Left renal cortex interstitium (tissue), 4 donors: ENCODE measurements around the gene BCL2L12. TPM values are rescaled to one million over a fixed set of nuclear protein-coding genes. Genes with fewer than 3 reads are reported as not detected.
A peak's percentile ranks its signal among the peaks of the same experiment; 100 is the strongest.
"Not testable (repeated sequence)": the region's sequence is repeated elsewhere in the genome, so short reads cannot be mapped to it uniquely, and the experiment has no call there.

Source experiments
- DNase-seq, 4 donors: peaks; one replicate each; pipeline ENCODE4 v3.0.0-alpha.2; 2013; ENCODE audit warnings: low read depth in 4 of 4, low spot score in 2 of 4, missing footprints in 1 of 4
- polyA plus RNA-seq, 4 donors: library from polyadenylated mRNA; unstranded; fragments of 120-200 nt; gene quantifications; one replicate each; pipeline ENCODE4 v1.2.1, GENCODE V29; 2013; ENCODE audit not compliant: insufficient read length in 4 of 4

BCL2L12 gene
- 10 to 100 TPM; 17.6 to 33.9 (median 31.0) TPM for polyA plus RNA-seq

- DNase-seq: peak; percentile 87 to 97 (median 92)
Observed at GRCh38 chr19:49665351-49666119, at the start of gene BCL2L12, which contains the start of gene IRF3. Gene BCL2L12, plus strand, starts transcription at chr19:49665933. Its CDS starts 760 bp downstream, at chr19:49666693. Gene IRF3, minus strand, starts transcription at chr19:49665857. Its CDS starts 1,019 bp downstream, at chr19:49664838.

- DNase-seq: no peak
Observed at GRCh38 chr19:49616532-49616931, 49.2 kb upstream of the BCL2L12 start.

GRCh38 chr19:49616945-49617344 is 48.8 kb upstream of the BCL2L12 start:
- no peak for DNase-seq

- DNase-seq: not testable (repeated sequence)
Observed at GRCh38 chr19:49617860-49618259, 47.9 kb upstream of the BCL2L12 start.

- no peak for DNase-seq
Observed at GRCh38 chr19:49624967-49625910, 40.5 kb upstream of the BCL2L12 start.

GRCh38 chr19:49626226-49626625 is 39.5 kb upstream of the BCL2L12 start:
- DNase-seq: no peak

- no peak for DNase-seq
Observed at GRCh38 chr19:49629659-49630058, 36.1 kb upstream of the BCL2L12 start.

GRCh38 chr19:49631014-49631588 is 34.6 kb upstream of the BCL2L12 start:
- no peak for DNase-seq

GRCh38 chr19:49631610-49632192 is 34.0 kb upstream of the BCL2L12 start:
- no peak for DNase-seq

- no peak for DNase-seq
Observed at GRCh38 chr19:49632576-49632975, 33.2 kb upstream of the BCL2L12 start.

GRCh38 chr19:49633273-49633672 is 32.5 kb upstream of the BCL2L12 start:
- DNase-seq: not testable (repeated sequence)

GRCh38 chr19:49635530-49636232 is 30.1 kb upstream of the BCL2L12 start:
- no peak for DNase-seq

- no peak for DNase-seq
Observed at GRCh38 chr19:49636233-49636932, 29.4 kb upstream of the BCL2L12 start.

GRCh38 chr19:49637821-49638738 is 27.7 kb upstream of the BCL2L12 start:
- no peak for DNase-seq

- no peak for DNase-seq
Observed at GRCh38 chr19:49639401-49640112, 26.2 kb upstream of the BCL2L12 start.

GRCh38 chr19:49640113-49640898 is 25.4 kb upstream of the BCL2L12 start, which contains the start of gene RRAS:
Gene RRAS, minus strand, starts transcription at chr19:49640143. Its CDS starts 45 bp downstream, at chr19:49640098.
- DNase-seq: peak; percentile 96 to 100 (median 100)
